NK-92 treated with Interleukin-12 subunit alpha and Interleukin-12 subunit beta, amount 100 ng/mL, for 24 hours (cell line): ENCODE measurements around the gene RABEPK.
"Not testable (repeated sequence)": the region's sequence is repeated elsewhere in the genome, so short reads cannot be mapped to it uniquely, and the experiment has no call there.

Experiments used
- DNase-seq: peaks from one replicate; lab custom pipeline; 2025; lab: John Stamatoyannopoulos, UW

RABEPK gene

GRCh38 chr9:125243792-125244260 is 43.5 kb downstream of the RABEPK start:
- no peak for DNase-seq

GRCh38 chr9:125246261-125246667 is 45.9 kb downstream of the RABEPK start:
- DNase-seq: no peak

DNA sequence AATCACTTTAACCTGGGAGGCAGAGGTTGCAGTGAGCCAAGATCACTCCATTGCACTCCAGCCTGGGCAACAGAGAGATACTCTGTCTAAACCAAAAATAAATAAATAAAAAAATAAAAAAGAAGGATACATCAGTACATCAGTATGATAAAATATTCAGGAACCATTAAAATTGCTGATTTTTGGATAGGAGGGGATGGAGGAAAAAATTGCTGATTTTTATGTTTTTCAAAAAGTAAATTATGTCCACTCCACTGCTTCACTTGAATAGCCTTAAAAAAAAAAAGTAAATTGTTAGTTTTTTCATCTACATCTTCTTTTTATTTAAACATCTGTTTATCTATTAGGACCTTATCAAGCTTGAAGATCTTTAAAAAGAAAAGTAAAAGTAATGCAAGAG is 53.9 kb downstream of the RABEPK start:
- DNase-seq: no peak

DNA sequence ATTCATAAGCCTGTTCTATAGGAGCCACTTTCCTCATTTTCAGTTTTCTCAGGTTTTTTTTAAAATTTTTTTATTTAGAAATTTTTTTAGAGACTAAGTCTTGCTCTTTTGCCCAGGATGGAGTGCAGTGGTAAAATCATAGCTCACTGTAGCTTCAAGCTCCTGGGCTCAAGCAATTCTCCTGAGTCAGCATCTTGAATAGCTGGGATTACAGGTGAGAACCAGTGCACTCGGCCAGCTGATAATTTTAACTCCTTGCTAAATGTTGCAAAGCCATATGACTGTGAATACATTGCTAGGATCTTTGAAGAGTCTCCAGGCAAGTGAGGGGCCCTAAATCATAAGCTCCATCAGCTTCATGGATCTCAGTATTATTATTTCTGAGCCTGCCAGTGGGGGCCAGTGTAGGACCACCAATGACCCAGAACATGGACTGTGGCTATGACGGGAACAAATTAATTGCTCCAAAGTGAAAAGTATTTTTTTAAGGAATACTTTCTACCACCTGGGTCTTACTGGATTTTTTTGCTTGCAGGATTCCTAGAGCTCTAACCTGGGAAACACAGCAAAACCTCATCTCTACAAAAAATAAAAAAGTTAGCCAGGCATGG is 55.5 kb downstream of the RABEPK start:
- no peak for DNase-seq

DNA sequence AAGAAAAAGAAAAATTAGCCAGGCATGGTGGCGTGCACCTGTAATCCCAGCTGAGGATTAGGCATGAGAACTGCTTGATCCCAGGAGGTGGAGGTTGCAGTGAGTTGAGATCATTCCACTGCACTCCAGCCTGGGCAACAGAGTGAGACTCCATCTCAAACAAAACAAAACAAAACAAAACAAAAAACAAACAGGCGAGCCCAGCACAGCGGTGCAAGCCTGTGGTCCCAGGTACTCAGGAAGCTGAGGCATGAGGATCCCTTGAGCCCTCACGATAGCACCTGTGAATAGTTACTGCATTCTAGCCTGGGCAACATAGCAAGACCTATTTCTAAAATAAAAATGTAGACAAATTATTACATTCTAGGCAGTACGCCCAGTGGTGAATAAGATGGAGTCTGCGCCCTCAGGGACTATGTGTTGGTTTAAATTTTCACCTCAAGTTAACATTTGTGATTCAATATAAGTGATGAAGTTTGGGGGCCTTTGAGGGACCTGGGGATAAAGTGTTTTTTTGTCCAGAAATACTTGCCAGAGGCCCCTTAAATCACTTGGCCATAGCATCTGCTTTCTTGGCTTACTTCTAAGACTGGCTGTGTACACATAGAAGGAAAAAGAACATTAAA is 57.9 kb downstream of the RABEPK start:
- DNase-seq: no peak

DNA sequence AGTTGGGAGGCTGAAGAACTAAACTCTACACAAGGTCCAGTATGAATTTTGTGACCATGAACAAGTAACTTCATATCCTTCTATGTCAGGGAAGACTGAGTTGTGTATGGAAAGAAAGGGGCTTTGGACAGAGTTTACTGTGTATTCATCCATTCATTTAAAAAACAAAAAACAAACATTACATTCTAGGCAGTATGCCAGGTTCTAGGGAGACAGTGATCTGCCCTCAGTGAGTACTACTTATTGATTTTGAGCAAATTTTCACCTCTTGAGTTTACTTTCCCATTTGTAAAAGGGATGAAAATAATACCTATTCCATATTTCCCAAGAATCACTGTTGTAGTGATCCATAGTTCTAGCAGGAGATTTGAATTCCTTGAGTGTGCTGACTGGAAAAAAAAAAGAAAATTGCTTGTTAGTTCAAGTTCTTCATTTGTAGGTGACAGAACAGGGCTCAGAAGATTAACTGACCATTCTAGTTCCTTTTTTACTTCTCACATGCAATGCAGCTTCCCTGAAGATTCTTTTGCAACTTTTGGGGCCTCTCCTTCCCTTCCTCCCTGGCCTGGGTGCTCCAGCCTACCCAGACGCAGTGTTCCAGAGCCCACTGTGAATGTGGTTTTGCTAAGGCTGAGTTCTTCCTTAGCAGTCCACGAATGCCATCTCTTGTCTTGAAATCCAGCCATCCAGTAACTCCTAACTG is 58.6 kb downstream of the RABEPK start:
- DNase-seq: no peak

DNA sequence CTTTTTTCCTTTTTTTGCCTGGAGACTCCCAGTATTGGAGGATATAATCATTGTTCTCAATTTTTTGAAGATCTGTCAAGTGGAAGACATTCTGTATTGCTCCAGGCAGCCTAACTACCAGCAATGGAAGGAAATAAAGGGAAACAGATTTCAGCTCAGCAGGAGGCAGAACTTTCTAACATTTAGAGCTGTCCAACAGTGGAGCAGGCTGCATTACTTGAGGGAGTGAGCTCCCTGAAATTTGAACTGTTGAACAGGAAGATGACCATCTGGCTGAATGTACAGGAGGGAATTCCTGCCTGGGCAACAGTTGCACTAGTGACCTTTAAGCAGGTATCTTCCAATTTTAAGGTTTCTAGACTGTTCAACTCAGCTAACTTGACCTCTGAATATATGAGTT is 60.2 kb downstream of the RABEPK start:
- DNase-seq: no peak

GRCh38 chr9:125261501-125262293 is 61.4 kb downstream of the RABEPK start, which contains the start of gene GAPVD1:
Gene GAPVD1, plus strand, starts transcription at chr9:125261826. Its CDS starts 37,096 bp downstream, at chr9:125298922.
- peak; percentile 75 for DNase-seq

DNA sequence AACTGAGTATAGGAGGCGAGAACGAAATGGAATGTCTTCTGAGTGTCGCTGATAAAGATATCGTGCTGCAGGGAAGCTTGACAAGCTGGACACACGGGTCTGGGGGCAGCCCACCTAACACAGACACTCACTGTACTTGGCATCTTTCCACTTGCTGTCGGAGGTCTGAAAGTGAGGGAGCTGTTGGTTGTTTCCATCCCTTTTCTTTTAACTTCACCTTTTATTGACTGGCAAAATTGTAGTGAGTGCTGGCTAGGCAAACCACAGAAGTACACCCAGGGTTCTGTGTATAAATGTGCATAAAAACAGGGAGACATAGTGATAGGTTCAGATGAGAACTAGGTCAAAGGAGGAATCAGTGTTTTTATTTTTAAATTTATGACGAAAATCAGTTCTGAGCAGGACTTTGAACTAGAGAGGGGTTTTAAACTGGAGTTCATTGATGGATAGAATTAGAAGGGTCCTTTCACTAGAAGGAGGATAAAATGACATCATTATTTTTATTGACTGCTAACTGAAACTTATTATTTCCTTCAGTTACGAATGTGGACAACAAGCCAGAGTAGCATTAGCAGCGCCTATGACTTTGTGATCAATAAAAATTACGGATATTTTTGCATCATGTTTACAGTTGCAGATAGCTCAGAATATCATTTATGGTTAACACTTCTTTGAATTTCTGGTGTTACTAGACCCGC is 62.1 kb downstream of the RABEPK start:
- DNase-seq: no peak

- DNase-seq: not testable (repeated sequence)
These were observed 63.7 kb downstream of the RABEPK start for GRCh38 chr9:125264068-125264467.

GRCh38 chr9:125268394-125269013 is 68.2 kb downstream of the RABEPK start:
- no peak for DNase-seq

- no peak for DNase-seq
These were observed 68.7 kb downstream of the RABEPK start for GRCh38 chr9:125269014-125269397.

- no peak for DNase-seq
These were observed 70.7 kb downstream of the RABEPK start for GRCh38 chr9:125271081-125271480.

GRCh38 chr9:125272697-125273096 is 72.4 kb downstream of the RABEPK start:
- no peak for DNase-seq

GRCh38 chr9:125276771-125277170 is 76.4 kb downstream of the RABEPK start:
- DNase-seq: no peak

GRCh38 chr9:125277411-125277810 is 77.1 kb downstream of the RABEPK start:
- no peak for DNase-seq

DNA sequence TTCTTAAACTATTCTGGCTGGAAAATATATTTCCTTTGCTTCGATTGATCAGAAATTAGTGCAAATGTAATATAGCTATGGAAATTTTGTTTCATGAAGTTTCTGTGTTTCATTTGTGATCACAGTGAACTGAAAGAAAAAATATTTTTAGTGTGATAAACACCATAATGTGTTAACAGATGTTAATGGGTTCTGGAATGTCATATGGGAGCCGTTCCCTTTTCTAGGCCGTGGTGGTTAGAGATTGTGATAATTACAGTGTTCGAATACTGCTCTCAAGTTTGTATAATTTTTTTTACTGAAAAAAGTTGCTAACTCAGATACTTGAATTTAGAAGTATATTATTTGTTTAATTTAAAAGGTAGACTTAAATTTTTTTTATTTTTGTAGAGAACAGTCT is 80.6 kb downstream of the RABEPK start:
- no peak for DNase-seq
